Right renal pelvis (tissue), 4 donors: Measurements from ENCODE around the gene RPP25L. TPM values are rescaled to one million over a fixed set of nuclear protein-coding genes. Genes with fewer than 3 reads are reported as not detected.

Experiments
- DNase-seq, 4 donors: peaks; one replicate each; pipeline ENCODE4 v3.0.0-alpha.2; 2013; ENCODE audit warnings: low read depth in 4 of 4, low spot score in 3 of 4, missing footprints in 1 of 4
- polyA plus RNA-seq, 4 donors: library from polyadenylated mRNA; unstranded; fragments of 120-200 nt; gene quantifications; one replicate each; pipeline ENCODE4 v1.2.1, GENCODE V29; 2013; ENCODE audit not compliant: insufficient read length in 4 of 4

Gene RPP25L
- polyA plus RNA-seq, 4 donors = 23.9 to 36.7 (median 30.0) TPM

DNA sequence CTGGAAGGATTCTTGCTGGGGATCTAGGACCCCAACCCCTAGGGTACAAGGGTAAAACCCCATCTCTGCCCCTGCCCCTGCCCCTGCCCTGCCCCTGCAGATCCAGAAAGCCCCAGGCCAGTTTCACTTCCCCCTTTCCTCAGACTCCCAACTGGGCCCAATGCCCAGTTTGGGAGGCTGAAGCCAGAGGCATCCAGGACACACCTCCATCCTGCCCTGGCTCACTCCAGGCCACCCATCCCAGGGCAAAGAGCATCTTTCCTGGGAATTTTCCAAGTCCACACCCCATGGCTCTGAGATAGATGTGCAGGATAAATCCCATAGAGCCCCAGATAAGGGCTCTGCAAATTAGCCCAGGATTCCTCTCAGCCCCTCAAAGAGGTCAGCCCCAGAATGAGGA, 39.8 kb downstream of the RPP25L start:
- no peak for DNase-seq

DNA sequence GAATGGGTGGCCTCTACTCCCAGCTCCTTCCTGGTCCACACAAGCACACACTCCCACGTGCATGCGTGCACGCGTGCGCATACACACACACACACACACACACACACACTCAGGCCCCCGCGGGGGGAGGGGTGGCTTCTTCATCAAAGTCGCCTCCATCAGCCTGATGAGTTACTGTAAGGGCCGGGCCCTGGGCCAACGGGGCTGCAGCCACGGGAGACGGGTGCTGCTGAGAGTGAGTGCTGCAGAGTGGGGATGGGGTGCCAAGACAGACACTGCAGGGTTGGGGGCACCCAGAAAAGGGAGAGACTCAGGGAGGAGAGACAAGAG, 40.5 kb downstream of the RPP25L start:
- no peak for DNase-seq

DNA sequence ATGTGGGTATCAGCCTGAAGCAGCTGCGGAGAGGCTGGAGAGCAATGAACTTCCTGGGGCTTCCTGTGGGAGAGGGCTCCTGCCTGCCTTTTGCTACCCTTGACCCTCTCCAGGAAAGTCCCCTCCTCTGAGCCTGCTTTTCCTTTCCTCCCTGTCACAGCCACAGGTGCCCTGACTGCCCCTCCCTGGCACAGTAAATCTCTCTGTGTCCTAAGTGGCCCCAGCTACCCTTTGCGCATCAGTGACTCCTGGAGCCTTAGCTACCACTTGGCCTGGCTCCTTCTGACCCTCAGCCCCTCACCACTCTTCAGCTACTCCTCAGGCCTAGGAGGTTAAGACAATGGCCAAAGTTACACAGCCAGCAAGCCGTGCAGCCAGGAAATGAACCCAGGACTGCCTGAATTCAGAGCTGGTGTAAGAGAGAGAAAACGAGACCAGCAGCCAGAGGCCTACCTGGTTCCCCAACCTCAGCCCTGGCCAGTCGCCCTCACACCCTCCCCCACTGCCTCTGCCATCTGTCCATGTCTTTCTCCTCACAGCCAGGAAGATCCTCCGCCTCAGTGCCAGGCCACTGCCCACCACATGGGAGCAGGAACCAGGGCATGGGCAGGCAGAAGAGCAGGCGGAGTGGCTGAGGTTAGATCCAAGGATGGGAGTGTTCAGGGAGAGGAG, 41.0 kb downstream of the RPP25L start:
- DNase-seq = no peak

DNA sequence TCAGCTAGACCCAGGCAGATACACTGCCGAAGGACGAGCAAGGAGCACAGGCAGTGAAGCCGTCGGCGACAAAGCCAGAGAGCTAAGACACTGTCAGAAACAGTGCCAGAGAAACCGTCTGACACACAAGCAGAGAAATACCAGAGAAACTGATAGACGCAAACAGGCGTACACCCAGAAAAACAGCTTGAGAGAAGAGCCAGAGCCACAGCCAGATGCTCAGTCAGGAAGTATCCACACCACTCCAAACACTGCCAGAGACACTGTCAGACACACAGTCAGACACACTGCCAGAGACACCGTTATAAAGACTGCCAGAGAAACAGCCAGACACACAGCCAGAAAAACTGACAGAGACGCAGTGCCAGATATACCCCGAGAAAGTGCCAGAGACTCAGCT, 41.5 kb downstream of the RPP25L start:
- DNase-seq = no peak

DNA sequence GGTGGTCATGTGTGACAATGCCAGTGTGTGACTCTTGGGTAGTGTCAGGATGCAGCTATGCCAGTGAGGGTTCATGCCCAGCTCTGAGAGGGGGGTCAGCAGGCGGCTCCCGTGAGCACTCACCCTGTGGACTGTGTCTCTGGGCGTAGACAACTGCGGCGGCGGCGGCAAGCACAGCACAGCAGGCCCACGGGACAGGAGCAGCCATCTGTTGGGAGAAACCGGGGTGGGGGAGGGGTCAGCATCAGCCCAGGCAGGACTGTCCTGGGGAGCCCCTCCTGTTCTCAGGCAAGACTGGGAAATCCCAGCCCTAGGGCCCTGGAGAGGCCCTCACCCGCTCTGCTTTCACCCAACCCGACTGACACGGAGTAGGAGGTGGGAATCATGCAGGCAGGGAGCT, 43.1 kb downstream of the RPP25L start:
- DNase-seq = no peak

DNA sequence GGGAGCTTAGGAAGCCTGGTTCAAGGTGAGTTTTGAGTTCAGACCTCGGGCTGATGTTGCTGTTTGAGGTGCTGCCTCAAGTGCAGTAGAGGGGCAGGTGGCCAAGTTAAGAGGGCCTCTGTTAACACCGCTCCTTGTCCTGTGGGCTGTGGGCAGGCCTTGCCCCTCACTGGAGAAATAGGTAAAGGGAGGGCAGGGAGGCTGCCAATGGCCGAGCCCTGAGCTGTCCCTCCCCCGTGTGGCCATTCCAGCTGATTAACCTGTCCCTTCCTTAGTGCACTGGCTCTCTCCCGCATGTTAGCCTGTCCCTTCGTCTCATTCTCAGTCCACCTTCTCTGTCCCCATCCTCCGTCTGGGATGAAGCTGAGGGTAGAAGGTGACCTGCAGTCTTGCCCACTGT, 43.8 kb downstream of the RPP25L start:
- DNase-seq = no peak

DNA sequence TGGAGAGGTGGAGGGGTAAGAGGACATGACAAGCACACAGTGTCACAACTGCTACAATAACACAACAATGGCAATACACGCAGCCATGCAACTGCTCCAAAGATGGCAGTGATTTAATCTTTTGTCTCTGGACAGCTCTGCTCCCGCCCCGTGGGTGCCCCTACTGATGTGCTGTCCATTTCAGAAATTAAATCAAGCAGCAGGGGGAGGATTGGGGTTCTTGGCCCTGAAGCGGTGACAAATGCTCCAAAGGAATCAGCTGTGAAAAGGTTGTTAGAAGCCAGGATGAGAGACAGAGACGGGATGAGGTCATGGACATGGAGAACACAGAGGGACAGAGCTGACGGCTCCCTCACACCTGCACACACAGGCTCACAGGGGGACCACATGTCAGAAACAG, 44.9 kb downstream of the RPP25L start:
- DNase-seq = no peak

DNA sequence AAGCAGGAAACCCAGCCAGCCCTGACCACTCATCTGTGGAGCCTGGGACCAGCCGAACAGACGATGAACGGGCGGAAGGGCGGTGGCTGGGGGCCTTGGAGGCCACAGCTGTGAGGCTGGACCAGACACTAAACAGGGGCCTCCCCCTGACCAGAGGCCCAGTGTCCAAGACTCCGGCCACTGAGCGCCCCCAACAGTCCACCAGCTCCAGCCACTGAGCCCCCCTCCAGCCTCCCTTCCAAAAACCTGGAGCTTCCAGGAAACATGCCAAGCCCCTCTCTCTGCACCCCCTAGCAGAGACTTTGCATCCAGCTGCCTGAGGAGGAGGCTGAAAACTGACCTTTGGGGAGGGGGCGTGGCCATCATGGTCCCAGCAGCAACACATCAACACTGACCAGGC, 45.6 kb downstream of the RPP25L start:
- DNase-seq = no peak

DNA sequence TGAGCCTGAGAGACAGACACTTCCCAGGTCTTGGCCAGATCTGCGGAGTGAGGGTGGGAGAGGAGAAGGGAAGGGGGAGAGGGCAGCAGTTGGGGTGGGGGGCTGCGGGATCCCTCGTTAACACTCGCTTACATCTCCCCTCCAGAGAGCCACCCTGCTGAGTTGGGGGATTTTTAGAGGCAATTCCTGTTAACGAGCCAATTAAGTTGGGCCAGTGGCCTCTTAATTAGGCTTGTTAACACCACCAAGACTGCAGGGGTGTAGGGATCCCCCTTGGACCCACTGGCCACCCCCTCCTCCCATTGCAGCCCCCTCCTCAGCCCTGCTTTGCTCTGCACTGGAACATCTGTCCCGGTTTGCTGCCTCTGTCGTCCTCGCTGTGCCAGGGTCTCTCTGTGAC, 46.0 kb downstream of the RPP25L start:
- DNase-seq = no peak

DNA sequence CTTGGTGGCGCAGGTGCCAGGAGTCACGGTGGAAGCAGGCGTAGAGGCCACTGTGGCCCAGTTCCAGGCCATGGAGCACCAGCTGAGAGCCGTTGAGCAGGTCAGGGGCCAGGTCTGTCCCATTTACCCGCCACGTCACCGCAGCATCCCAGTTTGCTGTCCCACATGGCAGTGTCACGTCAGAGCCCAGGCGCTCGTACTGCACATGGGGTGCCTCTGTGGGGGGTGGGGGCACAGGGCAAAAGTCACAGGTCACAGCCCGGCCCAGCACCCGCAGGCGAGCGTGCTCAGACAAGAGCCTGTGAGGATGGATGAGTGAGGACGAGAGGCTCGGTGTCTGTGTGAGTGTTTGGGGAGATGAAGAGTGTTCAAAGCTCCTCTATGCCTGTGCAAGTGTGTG, 47.3 kb downstream of the RPP25L start:
- DNase-seq = no peak

DNA sequence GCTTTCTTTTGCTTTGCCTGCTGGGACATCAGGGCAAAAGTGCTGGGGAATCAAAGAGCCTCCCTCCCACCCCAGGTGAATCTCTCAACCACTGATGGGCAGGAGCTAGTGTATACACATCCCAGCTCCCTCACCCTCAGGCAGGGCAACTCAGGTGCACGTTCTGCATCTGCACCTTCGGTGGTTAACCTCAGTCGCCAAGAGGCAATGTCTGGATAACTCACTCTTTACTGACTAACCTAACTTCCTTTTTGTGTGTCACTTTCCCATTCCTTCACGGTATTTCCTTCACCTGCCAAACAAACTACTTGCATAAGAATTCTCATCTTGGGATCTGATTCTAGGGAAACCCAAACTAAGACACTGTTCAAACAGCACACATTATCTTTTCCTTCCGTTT, 48.6 kb downstream of the RPP25L start:
- no peak for DNase-seq

DNA sequence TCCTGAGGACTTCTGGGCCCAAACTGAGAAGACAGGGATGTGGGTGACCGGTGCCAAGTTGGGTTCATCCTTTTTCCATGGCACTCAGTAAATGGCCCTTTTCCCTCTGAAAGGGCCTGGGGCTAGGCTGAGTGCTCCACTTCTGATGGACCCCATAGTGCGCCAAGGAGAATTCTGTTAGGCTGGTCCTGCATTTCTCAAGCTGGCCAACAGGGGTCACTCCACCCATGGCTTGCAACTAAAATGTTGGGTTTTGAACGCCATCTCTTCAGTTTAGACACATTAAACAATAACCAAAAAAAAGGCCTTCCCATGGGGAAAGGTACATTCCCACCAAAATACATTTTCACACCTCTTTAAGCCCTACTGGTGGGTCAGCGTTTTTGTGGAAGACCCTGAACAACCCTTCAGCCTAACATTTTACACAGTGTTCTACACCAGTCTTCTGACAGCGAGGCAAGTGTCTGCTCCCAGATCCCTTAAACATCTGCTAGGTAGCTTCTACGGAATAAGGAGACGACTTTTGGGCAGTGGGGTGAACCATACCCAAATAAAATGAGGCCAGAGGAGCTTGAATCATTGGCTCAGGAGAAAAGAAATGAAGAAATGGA, 49.7 kb downstream of the RPP25L start:
- DNase-seq = no peak

DNA sequence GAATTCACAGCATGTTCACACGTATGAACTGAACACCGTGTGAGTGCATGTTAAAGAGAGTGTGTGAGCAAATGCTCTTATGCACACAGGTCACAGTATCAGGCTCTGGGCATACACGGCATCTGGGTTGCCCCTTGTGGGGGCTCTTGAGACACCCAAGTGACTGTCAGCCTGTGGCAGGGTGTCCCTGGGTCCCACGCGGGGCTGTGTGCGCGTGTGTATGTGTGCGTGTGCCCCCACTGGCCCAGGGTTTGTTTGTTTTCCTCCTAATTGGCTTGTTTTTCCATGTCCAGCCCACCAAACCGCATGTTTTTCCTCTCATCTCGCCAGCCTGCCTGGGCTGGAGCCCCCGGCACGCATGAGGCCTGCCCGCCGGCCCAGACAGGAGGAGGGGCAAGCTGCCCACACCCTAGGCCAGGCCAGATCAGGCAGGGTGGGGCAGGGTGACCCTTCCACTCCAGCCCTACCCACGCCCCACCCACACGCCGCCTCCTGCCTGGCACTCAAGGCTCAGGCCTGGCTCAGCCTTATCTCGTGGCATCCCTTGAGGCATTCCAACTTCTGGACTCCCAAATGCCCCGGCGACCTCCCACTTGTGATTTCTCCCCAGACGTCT, 51.2 kb downstream of the RPP25L start:
- no peak for DNase-seq

Other genes with a start within 250 kb of the RPP25L start
- gene MYORG, start 235.2 kb downstream of the RPP25L start, polyA plus RNA-seq = 10 to 100 TPM in 2 of 4 donors, 1 to 10 TPM in 2; 7.6 to 11.5 (median 9.6) TPM
- 10 to 100 TPM; 13.7 to 15.4 (median 14.1) TPM for gene FAM219A, start 153.5 kb downstream of the RPP25L start, polyA plus RNA-seq
- gene DNAI1, start 153.3 kb downstream of the RPP25L start, polyA plus RNA-seq = 1 to 10 TPM; 1.9 to 2.2 (median 1.9) TPM
- gene ENHO, start 89.1 kb downstream of the RPP25L start, polyA plus RNA-seq = 1 to 10 TPM in 3 of 4 donors, under 1 TPM in 1; 0.74 to 2.8 (median 1.8) TPM
- gene CNTFR, start 22.4 kb downstream of the RPP25L start, polyA plus RNA-seq = 10 to 100 TPM; 42.5 to 53.8 (median 46.6) TPM
- 100 to 1,000 TPM in 2 of 4 donors, 10 to 100 TPM in 2; 95.5 to 108 (median 99.3) TPM for gene DCTN3, start 8.4 kb upstream of the RPP25L start, polyA plus RNA-seq
- gene ARID3C, start 17.0 kb upstream of the RPP25L start, polyA plus RNA-seq = under 1 TPM in 1 of 4 donors, not detected in 3; 0.12 TPM
- gene SIGMAR1, start 25.7 kb upstream of the RPP25L start, polyA plus RNA-seq = 10 to 100 TPM; 48.2 to 52.6 (median 49.9) TPM
- gene GALT, start 34.6 kb upstream of the RPP25L start, polyA plus RNA-seq = 10 to 100 TPM; 65.4 to 71.6 (median 66.1) TPM
- 10 to 100 TPM; 47.7 to 66.7 (median 53.4) TPM for gene IL11RA, start 40.1 kb upstream of the RPP25L start, polyA plus RNA-seq
- gene CCL27, start 50.6 kb upstream of the RPP25L start, polyA plus RNA-seq = under 1 TPM; 0.28 to 0.71 (median 0.54) TPM
- gene CCL19, start 79.2 kb upstream of the RPP25L start, polyA plus RNA-seq = 1 to 10 TPM in 1 of 4 donors, not detected in 3; 1.6 TPM
- gene CCL21, start 98.0 kb upstream of the RPP25L start, polyA plus RNA-seq = 10 to 100 TPM; 11.7 to 36.8 (median 23.6) TPM